Cardiac fibroblast (primary cell): ENCODE results near the gene EIF4G3.

ENCODE experiments used
- DNase-seq, 2 donors: peaks; one replicate each; pipeline versions ENCODE4 v3.0.0 to v3.0.0-alpha.2; 2010; ENCODE audit warnings: low read depth in 2 of 2
- H3K4me3 ChIP-seq, 2 donors: replicated peaks in 1 of 2; 1 replicate in 1 of 2; 2 replicates in 1 of 2; pipeline ENCODE4 v1.5.1; 2011; ENCODE audit warnings: low read depth in 2 of 2, low read length in 2 of 2, mild to moderate bottlenecking in 2 of 2, moderate library complexity in 1 of 2
- CTCF ChIP-seq: IDR thresholded peaks from one replicate; pipeline ENCODE4 v1.5.1; 2011; ENCODE audit warnings: low read depth, mild to moderate bottlenecking, low read length, inconsistent platforms

Gene EIF4G3

GRCh38 chr1:20982316-20982715 is 194.4 kb downstream of the EIF4G3 start:
- peak; percentile 37 to 46 for DNase-seq
- no peak for TF ChIP-seq CTCF
- no peak overlapping the region for H3K4me3 ChIP-seq

- H3K4me3 ChIP-seq, result no peak overlapping the region
- peak; percentile 55 to 61 for DNase-seq
- peak; percentile 31 for TF ChIP-seq CTCF
Observed at GRCh38 chr1:20981915-20982314, 194.8 kb downstream of the EIF4G3 start.

- TF ChIP-seq CTCF, result no peak
- no peak for DNase-seq
- H3K4me3 ChIP-seq, result no peak overlapping the region
Observed at GRCh38 chr1:20980051-20980450, 196.6 kb downstream of the EIF4G3 start.

- H3K4me3 ChIP-seq, result no peak overlapping the region
- TF ChIP-seq CTCF, result no peak
- peak in 1 of 2 donors; percentile 49 for DNase-seq
Observed at GRCh38 chr1:20978413-20978812, 198.3 kb downstream of the EIF4G3 start.

GRCh38 chr1:20975668-20976067 is 201.0 kb downstream of the EIF4G3 start:
- H3K4me3 ChIP-seq, result no peak overlapping the region
- TF ChIP-seq CTCF, result no peak
- no peak for DNase-seq

GRCh38 chr1:20974951-20975350 is 201.7 kb downstream of the EIF4G3 start:
- no peak overlapping the region for H3K4me3 ChIP-seq
- DNase-seq, result no peak
- no peak for TF ChIP-seq CTCF

GRCh38 chr1:20974069-20974468 is 202.6 kb downstream of the EIF4G3 start:
- peak in 1 of 2 donors; percentile 17 for DNase-seq
- no peak for TF ChIP-seq CTCF
- no peak overlapping the region for H3K4me3 ChIP-seq
